Heart right ventricle (tissue), 16 donors: ENCODE results near the gene SLX4IP. TPM values are rescaled to one million over a fixed set of nuclear protein-coding genes. Genes with fewer than 3 reads are reported as not detected.

Source experiments
- ATAC-seq, 8 donors: fragments of 200-7000 bp; cut with Tn5 transposase; one replicate each; pipeline ENCODE4 v1.9.1; 2020; ENCODE audit warnings: mild to moderate bottlenecking in 8 of 8, moderate library complexity in 8 of 8, moderate number of reproducible peaks in 1 of 8
- DNase-seq, 2 donors: peaks; one replicate each; pipeline ENCODE4 v3.0.0-alpha.2; 2020
- H3K27ac ChIP-seq, 10 donors: fragments of 200-600 bp; sonication (generic) in 2 of 10; one replicate each; pipeline versions ENCODE4 v1.5.0 to v1.8.0; 2020 to 2022; ENCODE audit warnings: mild to moderate bottlenecking in 3 of 10
- H3K27me3 ChIP-seq, 7 donors: fragments of 200-600 bp; one replicate each; pipeline ENCODE4 v1.8.0; 2021 to 2022; ENCODE audit warnings: mild to moderate bottlenecking in 2 of 7
- H3K36me3 ChIP-seq, 9 donors: fragments of 200-600 bp; sonication (generic) in 1 of 9; one replicate each; pipeline versions ENCODE4 v1.5.0 to v1.8.0; 2020 to 2022; ENCODE audit warnings: mild to moderate bottlenecking in 2 of 9
- H3K4me1 ChIP-seq, 9 donors: fragments of 200-600 bp; sonication (generic) in 1 of 9; one replicate each; pipeline versions ENCODE4 v1.5.0 to v1.8.0; 2020 to 2022; ENCODE audit warnings: mild to moderate bottlenecking in 4 of 9
- H3K4me3 ChIP-seq, 10 donors: fragments of 200-600 bp; sonication (generic) in 2 of 10; one replicate each; pipeline versions ENCODE4 v1.5.0 to v1.8.0; 2020 to 2022; ENCODE audit warnings: mild to moderate bottlenecking in 7 of 10, moderate library complexity in 2 of 10
- H3K9me3 ChIP-seq, 11 donors: fragments of 200-600 bp in 10 of 11; sonication (generic) in 2 of 11; one replicate each; pipeline versions ENCODE4 v1.5.0 to v1.8.0; 2013 to 2022; ENCODE audit warnings: mild to moderate bottlenecking in 2 of 11, control low read depth in 1 of 11, moderate library complexity in 1 of 11
- CTCF ChIP-seq, 9 donors: fragments of 200-600 bp; sonication (generic) in 2 of 9; IDR thresholded peaks; one replicate each; pipeline versions ENCODE4 v1.5.0 to v1.8.0; 2021 to 2022; ENCODE audit warnings: antibody characterized with exemption in 9 of 9, mild to moderate bottlenecking in 5 of 9, moderate library complexity in 1 of 9
- WGBS, 2 donors: extraction: QIAGEN DNeasy Blood & Tissue Kit; methylation state at CpG; one replicate each; pipeline ENCODE4 v1.1.7; 2013; ENCODE audit warnings: inconsistent platforms in 1 of 2; 5-methylcytosine and 5-hydroxymethylcytosine counted together
- intact Hi-C, 10 donors: fragments of 100-400 bp; cut with DNase I; formaldehyde crosslinking; loops; one replicate each; pipeline versions ENCODE4 v1.11.1 to v1.14.2; 2022
- polyA plus RNA-seq, 2 donors: library from polyadenylated mRNA; stranded (reverse); fragments of 200-250 nt; gene quantifications; one replicate each; pipeline ENCODE4 v1.2.3, GENCODE V29; 2013
- total RNA-seq, 10 donors: library from RNA; stranded (reverse); fragmentation: NEBNext Ultra II Directional in 3 of 10; extraction: Animal tissue kit (Norgen Biotek cat#: 25700) in 3 of 10; gene quantifications; one replicate each; pipeline versions ENCODE4 v1.2.1 to v1.2.4, GENCODE V29; 2021 to 2023
- donor health status: Arrhythmogenic right ventricular cardiomyopathy.
- donor health status: ischemic (EF 13 %, LVEDD 7.1; RV severe dilation, severe dysfunction).
- donor health status: healthy with polysubstance abuse.
- donor health status: DM: no; HTN: yes; CAD: no.
- donor health status: DM: no; HTN: no; CAD: no.
- donor health status: ischemic (EF 25% LVEDD 6.9; RV normal size, moderate dysfunction).
- donor health status: ischemic (EF 25% LVEDD 5.7; RV mildly dilated, moderate dysfunction).
- donor health status: healthy.
- donor health status: DM: yes; HTN: yes; CAD: no.
- donor health status: Ischemic cardiomyopathy.
- donor health status: ischemic (EF 35%, LVEDD 5.7; RV mildly dilated, moderate dysfunction).
- donor health status: nonischemic (EF 11% LVEDD 7.7; RV severe dilation, severe dysfunction).
- donor health status: DM: yes; HTN: yes; CAD: no.
- donor health status: PGD.
- donor health status: ischemic (EF 29% LVEDD 5.4; RV normal size, mild dysfunction).
- donor health status: nonischemic (EF 23%, LVEDD 6.1; RV moderate dilation, normal function).

SLX4IP gene
- total and polyA plus RNA-seq, 12 donors, result 0.71 to 3.1 (median 2.6) TPM

GRCh38 chr20:10404023-10404628 is 31.0 kb upstream of the SLX4IP start:
- Histone ChIP-seq H3K27ac (no peak overlapping the region), H3K4me1 (peaks cover 0 to 7% (median 0%) of the 10 kb centered on the region in 9 donors), H3K4me3 (no peak overlapping the region), H3K27me3 (no peaks in the 10 kb centered on the region), H3K36me3 (peaks cover 0 to 51% (median 15%) of the 10 kb centered on the region in 9 donors), H3K9me3 (no peaks in the 10 kb centered on the region)
- ATAC-seq (no peak), DNase-seq (no peak)
- WGBS, 2 donors, result 91 to 96% methylated on average over 2 of the region's 2 CpGs
- TF ChIP-seq CTCF (IDR thresholded peaks at IDR 0.05), result no peak
- intact Hi-C loops, result no loop called here

- Histone ChIP-seq H3K27me3 (no peaks in the 10 kb centered on the region), H3K9me3 (no peaks in the 10 kb centered on the region), H3K36me3 (peaks cover 0 to 51% (median 15%) of the 10 kb centered on the region in 9 donors), H3K4me3 (no peak overlapping the region), H3K4me1 (peaks cover 0 to 7% (median 0%) of the 10 kb centered on the region in 9 donors), H3K27ac (no peak overlapping the region)
- 83 to 85% methylated on average over 4 of the region's 4 CpGs for WGBS, 2 donors
- TF ChIP-seq CTCF (IDR thresholded peaks at IDR 0.05), result no peak
- DNase-seq (no peak), ATAC-seq (no peak)
- intact Hi-C loops, result no loop called here
Measured at GRCh38 chr20:10404959-10405530, 30.1 kb upstream of the SLX4IP start.

GRCh38 chr20:10408108-10408813 is 26.8 kb upstream of the SLX4IP start:
- H3K9me3 ChIP-seq, result no peaks in the 10 kb centered on the region
- no peaks in the 10 kb centered on the region for H3K27me3 ChIP-seq
- peaks cover 0 to 7% (median 0%) of the 10 kb centered on the region in 9 donors for H3K4me1 ChIP-seq
- DNase-seq (no peak), ATAC-seq (no peak)
- H3K27ac ChIP-seq, result no peak overlapping the region
- H3K4me3 ChIP-seq, result no peak overlapping the region
- intact Hi-C loops, result no loop called here
- H3K36me3 ChIP-seq, result peaks cover 0 to 71% (median 21%) of the 10 kb centered on the region in 9 donors
- 96 to 97% methylated on average over 2 of the region's 2 CpGs for WGBS, 2 donors
- TF ChIP-seq CTCF (IDR thresholded peaks at IDR 0.05), result no peak

GRCh38 chr20:10411673-10412072 is 23.4 kb upstream of the SLX4IP start:
- intact Hi-C loops, result loop anchor here in 1 of 10 donors (5.0 kb wide), 1 partner anchor 1761 kb away; no protein-coding TSS in a partner anchor
- peaks cover 0 to 58% (median 15%) of the 10 kb centered on the region in 9 donors for H3K36me3 ChIP-seq
- no peaks in the 10 kb centered on the region for H3K27me3 ChIP-seq
- H3K9me3 ChIP-seq, result no peaks in the 10 kb centered on the region
- TF ChIP-seq CTCF (IDR thresholded peaks at IDR 0.05), result no peak
- no peak overlapping the region for H3K4me3 ChIP-seq
- no peak overlapping the region for H3K27ac ChIP-seq
- DNase-seq (no peak), ATAC-seq (no peak)
- WGBS, 2 donors, result 97 to 98% methylated on average over 1 of the region's 1 CpG
- peaks cover 0 to 22% (median 17%) of the 10 kb centered on the region in 9 donors for H3K4me1 ChIP-seq
